ENCODE results near the gene CNFN.

CNFN gene, protein sequence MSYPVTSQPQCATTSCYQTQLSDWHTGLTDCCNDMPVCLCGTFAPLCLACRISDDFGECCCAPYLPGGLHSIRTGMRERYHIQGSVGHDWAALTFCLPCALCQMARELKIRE

DNA sequence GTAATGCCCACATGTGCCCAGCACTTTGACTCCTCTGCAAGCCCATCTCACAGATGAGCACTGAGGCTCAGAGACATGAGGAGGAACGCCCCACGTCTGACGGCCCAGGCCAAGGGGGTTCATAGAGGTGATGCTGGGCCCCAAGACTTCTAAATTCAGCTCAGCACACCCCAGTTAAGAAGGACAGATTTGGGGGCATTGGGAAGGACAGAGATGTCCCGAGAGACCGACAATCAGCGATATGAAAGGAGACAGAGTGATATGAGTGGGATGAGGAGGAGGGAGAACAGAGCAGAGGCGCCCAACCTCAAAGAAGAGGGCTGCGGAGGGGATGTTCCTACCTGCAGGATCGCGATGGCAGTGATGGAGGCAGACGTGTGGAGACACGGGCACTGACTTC, at the start of gene CNFN:
Gene CNFN, minus strand, starts transcription at position 399 of the 400 bp plus-strand sequence. CDS start 1,260 bp downstream, outside the sequence.
- Histone ChIP-seq H3K9me3 (replicated peaks in 1 of 11) (no peaks in the 10 kb centered on the region), H3K4me1 (peaks cover 0 to 13% (median 10%) of the 10 kb centered on the region in 10 experiments; a peak in 14 of 20 replicates), H3K27ac (no peak within 1 kb of the TSS), H3K9ac (no peak within 1 kb of the TSS; a peak in 1 of 22 replicates), H3K27me3 (peaks cover 12 to 37% (median 21%) of the 10 kb centered on the region in 11 experiments; a peak in 21 of 22 replicates), H3K36me3 (no peaks in the 10 kb centered on the region), H3K4me3 (no peak within 1 kb of the TSS), H4K20me1 (no peaks in the 10 kb centered on the region; a peak in 1 of 22 replicates), H3K4me2 (no peak within 1 kb of the TSS)
- no peak for TF ChIP-seq Cebpa-rat (IDR thresholded peaks at IDR 0.05)

DNA sequence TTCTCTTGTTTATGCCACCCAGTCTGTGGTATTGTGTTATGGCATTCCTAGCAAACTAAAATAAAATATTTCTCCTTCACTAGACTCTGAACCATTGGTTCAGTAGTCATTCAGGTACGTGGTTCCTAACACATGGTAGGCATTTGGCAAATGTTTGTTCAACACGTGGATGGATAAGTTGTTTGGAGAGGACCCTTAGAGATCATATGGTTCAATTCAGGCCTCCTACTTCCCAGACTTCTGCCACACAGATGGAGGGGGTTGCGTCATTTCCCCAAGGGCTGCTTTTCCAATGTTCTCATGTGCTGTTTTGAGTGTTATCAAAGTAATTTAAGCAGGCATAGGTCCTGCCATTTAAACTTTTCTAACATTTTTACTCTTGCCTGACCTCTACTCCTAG, 45.9 kb upstream of the CNFN start:
- Histone ChIP-seq H3K27ac (no peak overlapping the region), H3K4me2 (peak overlapping the region in 6 of 11 experiments; percentile 2 to 35 (median 23); a peak in 7 of 22 replicates), H3K4me3 (no peak overlapping the region), H3K9ac (no peak overlapping the region), H3K27me3 (no peaks in the 10 kb centered on the region), H4K20me1 (peaks cover 0 to 5% (median 0%) of the 10 kb centered on the region in 11 experiments; a peak in 4 of 22 replicates), H3K9me3 (replicated peaks in 1 of 11) (no peaks in the 10 kb centered on the region), H3K36me3 (no peaks in the 10 kb centered on the region), H3K4me1 (peaks cover 11 to 33% (median 19%) of the 10 kb centered on the region in 10 experiments)
- peak in 1 of 11 experiments; percentile 27; a peak in 1 of 22 replicates for TF ChIP-seq Cebpa-rat (IDR thresholded peaks at IDR 0.05)

DNA sequence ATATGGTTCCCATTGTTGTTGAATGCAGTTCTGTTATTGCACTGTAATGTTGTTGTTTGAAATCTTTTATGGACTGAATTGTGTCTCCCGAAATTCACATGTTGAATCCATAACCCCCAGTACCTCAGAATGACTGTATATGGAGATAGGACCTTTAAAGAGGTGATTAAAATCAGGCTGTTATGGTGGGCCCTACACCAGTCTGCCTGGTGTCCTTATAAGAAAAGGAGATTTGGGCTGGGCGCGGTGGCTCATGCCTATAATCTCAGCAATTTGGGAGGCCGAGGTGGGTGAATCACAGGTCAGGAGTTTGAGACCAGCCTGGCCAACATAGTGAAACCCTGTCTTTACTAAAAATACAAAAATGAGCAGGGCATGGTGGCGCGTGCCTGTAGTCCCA, 45.2 kb upstream of the CNFN start:
- H3K27me3 ChIP-seq = no peaks in the 10 kb centered on the region
- H4K20me1 ChIP-seq = no peaks in the 10 kb centered on the region; a peak in 1 of 22 replicates
- peaks cover 5 to 26% (median 12%) of the 10 kb centered on the region in 10 experiments; a peak in 16 of 20 replicates for H3K4me1 ChIP-seq
- H3K9ac ChIP-seq = no peak overlapping the region
- no peak for TF ChIP-seq Cebpa-rat (IDR thresholded peaks at IDR 0.05)
- H3K27ac ChIP-seq = no peak overlapping the region
- H3K9me3 ChIP-seq (replicated peaks in 1 of 11) = no peaks in the 10 kb centered on the region
- H3K36me3 ChIP-seq = no peaks in the 10 kb centered on the region
- H3K4me2 ChIP-seq = no peak overlapping the region; a peak in 1 of 22 replicates
- no peak overlapping the region for H3K4me3 ChIP-seq

DNA sequence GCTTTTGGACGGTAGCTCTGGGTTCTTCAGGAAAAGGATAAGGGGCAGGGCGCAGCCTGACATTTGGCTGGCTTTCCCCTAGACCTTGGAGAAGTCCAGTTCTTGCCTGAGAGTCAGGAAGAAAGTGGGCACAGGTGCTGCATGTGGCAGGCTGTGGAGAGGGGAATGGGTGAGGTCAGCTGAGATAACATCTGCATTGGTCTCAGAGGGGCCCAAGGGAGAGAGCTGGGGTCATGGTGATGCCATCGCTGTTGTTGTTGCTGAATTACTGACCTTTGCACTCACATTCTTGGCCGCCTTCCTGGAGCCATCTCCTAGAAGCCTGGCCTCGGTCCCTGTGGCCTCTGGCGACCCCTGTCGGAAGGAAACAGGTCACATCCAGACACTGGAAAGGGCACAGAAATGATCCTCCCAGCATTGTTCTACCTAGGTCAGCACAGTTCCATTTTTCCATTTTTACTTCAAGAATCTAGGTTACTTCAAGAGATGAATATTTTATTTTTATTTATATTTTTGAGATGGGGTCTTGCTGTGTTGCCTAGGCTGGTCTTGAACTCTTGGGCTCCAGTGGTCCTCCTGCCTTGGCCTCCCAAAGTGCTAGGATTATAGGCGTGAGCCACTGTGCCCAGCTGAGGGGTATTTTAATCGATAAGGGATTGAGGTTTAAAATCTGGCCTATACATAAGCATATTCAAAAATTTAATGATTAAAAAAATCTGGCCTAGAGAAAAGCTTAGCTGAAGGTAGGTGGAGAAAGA, 43.6 kb upstream of the CNFN start:
- Histone ChIP-seq H3K36me3 (no peaks in the 10 kb centered on the region), H3K27ac (no peak overlapping the region; a peak in 1 of 22 replicates), H3K4me1 (peaks cover 4 to 25% (median 12%) of the 10 kb centered on the region in 10 experiments; a peak in 15 of 20 replicates), H3K9me3 (replicated peaks in 1 of 11) (no peaks in the 10 kb centered on the region), H4K20me1 (no peaks in the 10 kb centered on the region; a peak in 1 of 22 replicates), H3K4me2 (peak overlapping the region in 4 of 11 experiments; percentile 13 to 23 (median 17); a peak in 4 of 22 replicates), H3K4me3 (no peak overlapping the region), H3K9ac (no peak overlapping the region), H3K27me3 (no peaks in the 10 kb centered on the region)
- no peak for TF ChIP-seq Cebpa-rat (IDR thresholded peaks at IDR 0.05)

DNA sequence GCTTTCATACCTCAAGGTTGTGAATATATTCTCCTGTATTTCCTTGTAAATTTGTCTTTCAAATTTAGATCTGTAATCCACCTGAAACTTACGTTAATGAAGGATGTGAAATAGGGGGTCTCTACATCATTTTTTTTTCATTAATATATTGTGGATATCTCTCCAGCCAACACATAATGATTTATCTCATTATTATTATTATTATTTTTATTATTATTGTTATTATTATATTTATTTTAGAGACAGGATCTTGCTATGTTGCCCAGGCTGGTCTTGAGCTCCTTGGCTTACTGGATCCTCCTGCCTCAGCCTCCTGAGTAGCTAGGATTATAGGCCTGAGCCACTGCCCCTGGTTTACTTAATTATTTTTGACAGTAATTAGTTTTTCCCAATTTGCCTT, 41.4 kb upstream of the CNFN start:
- Histone ChIP-seq H3K4me2 (no peak overlapping the region), H3K27ac (no peak overlapping the region), H3K4me3 (no peak overlapping the region), H3K9me3 (replicated peaks in 1 of 11) (no peaks in the 10 kb centered on the region), H3K4me1 (peaks cover 5 to 18% (median 8%) of the 10 kb centered on the region in 10 experiments; a peak in 11 of 20 replicates), H4K20me1 (no peaks in the 10 kb centered on the region), H3K9ac (no peak overlapping the region), H3K27me3 (no peaks in the 10 kb centered on the region), H3K36me3 (no peaks in the 10 kb centered on the region)
- TF ChIP-seq Cebpa-rat (IDR thresholded peaks at IDR 0.05) = no peak

DNA sequence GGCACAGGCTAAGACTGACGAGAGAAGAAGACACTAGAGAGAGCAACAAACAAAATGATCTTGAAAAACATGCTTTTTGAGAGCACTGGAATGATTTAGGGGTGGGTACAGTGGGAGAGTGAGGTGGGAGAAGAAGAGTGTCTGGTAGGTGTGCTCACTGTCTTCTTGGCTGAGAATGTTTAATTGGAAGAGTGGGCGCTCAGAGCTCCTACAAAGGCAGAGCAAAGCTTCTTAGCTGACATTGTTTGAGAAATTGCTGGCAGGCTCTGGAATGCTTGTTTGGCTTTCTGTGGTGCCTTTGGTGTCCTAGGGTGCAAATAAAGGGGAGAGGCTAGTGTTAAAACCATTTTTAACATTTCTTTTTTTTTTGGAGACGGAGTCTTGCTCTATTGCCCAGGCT, 38.6 kb upstream of the CNFN start:
- Histone ChIP-seq H3K4me3 (no peak overlapping the region), H3K4me1 (peaks cover 0 to 22% (median 11%) of the 10 kb centered on the region in 10 experiments; a peak in 17 of 20 replicates), H3K9ac (no peak overlapping the region), H4K20me1 (no peaks in the 10 kb centered on the region), H3K27me3 (no peaks in the 10 kb centered on the region), H3K27ac (no peak overlapping the region), H3K4me2 (no peak overlapping the region), H3K36me3 (no peaks in the 10 kb centered on the region), H3K9me3 (replicated peaks in 1 of 11) (0 out of 22 replicates have a peak, but pooled peaks cover 0 to 4% (median 0%) of the 10 kb centered on the region in 11 experiments)
- TF ChIP-seq Cebpa-rat (IDR thresholded peaks at IDR 0.05) = no peak

DNA sequence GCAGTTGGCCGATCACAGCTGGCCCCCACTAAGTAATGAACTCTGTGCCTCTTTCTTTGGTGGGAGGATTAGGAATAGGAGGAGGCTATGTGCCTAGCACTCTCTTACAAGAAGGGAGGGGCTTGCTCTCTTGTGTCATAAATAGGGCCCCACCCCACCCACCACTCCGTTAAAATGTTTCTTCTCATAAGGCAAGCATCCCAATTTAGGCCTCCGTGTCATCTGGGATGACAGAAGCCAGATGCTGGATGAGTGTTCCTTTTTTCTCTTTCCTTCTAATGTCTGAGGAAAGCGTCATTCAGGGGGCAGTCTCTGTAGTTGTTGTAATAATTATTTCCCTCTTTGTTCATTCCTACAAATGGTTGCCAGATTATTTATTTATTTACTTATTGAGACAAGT, 37.2 kb upstream of the CNFN start, which contains the start of gene LIPE:
Gene LIPE, minus strand, starts transcription at position 76 of the 400 bp plus-strand sequence. CDS start 239 bp downstream, outside the sequence.
- H3K27ac ChIP-seq = no peak within 1 kb of the TSS
- H3K27me3 ChIP-seq = no peaks in the 10 kb centered on the region
- H3K4me3 ChIP-seq = no peak within 1 kb of the TSS

DNA sequence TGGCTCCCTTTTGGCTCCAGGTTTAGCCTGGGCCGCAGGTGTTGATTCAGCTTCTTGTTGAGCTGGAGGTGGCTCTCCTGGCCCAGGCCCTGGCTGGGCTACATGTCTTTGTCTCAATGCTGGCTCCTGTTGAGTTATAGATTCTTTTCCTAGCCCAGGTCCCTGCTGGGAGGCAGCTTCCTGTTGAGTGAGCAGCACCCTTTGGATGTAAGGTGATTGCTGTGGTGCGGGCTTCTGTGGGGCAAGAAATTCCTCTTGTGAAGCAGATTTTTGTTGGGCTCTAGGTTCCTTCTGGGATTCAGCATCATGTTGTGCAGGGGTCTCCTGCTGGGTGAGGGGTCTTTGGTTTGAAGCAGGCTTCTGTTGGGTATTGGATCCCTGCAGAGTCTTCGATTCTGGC, 36.5 kb upstream of the CNFN start:
- Histone ChIP-seq H3K4me1 (peaks cover 16 to 33% (median 23%) of the 10 kb centered on the region in 10 experiments), H3K4me2 (0 out of 22 replicates have a peak overlapping the region, but pooled peaks of 2 of the 11 experiments have one; percentile 7 to 15), H4K20me1 (peaks cover 0 to 12% (median 2%) of the 10 kb centered on the region in 11 experiments; a peak in 8 of 22 replicates), H3K4me3 (no peak overlapping the region), H3K9me3 (replicated peaks in 1 of 11) (0 out of 22 replicates have a peak, but pooled peaks cover 0 to 4% (median 0%) of the 10 kb centered on the region in 11 experiments), H3K27me3 (no peaks in the 10 kb centered on the region), H3K36me3 (no peaks in the 10 kb centered on the region), H3K27ac (no peak overlapping the region), H3K9ac (no peak overlapping the region)
- no peak for TF ChIP-seq Cebpa-rat (IDR thresholded peaks at IDR 0.05)

More for the DNA sequence above, 37.2 kb upstream of the CNFN start, which contains the start of gene LIPE:
- Histone ChIP-seq H4K20me1 (peaks cover 0 to 6% (median 0%) of the 10 kb centered on the region in 11 experiments; a peak in 2 of 22 replicates), H3K9ac (no peak within 1 kb of the TSS), H3K36me3 (no peaks in the 10 kb centered on the region), H3K9me3 (replicated peaks in 1 of 11) (0 out of 22 replicates have a peak, but pooled peaks cover 0 to 4% (median 0%) of the 10 kb centered on the region in 11 experiments), H3K4me2 (0 out of 22 replicates have a peak within 1 kb of the TSS, but pooled peaks of 3 of the 11 experiments have one; percentile 7 to 15 (median 12)), H3K4me1 (peaks cover 10 to 26% (median 17%) of the 10 kb centered on the region in 10 experiments)
- no peak for TF ChIP-seq Cebpa-rat (IDR thresholded peaks at IDR 0.05)

DNA sequence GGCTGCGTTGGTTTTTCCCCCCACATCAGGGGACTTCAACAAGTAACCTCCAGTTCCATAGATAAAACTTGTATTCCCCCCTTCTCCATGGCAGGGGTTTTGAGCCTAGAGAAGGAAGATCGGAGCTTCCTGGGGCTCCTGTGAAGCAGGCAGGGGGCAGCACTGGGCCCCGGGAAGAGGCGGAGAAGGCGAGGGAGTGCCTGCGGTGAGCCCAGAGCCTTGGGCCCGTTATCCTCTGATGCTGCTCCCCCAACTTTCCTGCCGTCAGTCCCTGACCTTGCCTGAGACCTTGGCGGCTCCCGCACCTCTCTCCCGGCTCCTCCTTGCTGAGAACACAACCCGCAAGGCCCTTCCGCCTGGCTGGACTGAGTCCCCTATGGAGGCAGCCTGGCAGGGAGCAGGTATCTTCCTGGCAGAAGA, 34.6 kb upstream of the CNFN start:
- H3K4me1 ChIP-seq = peaks cover 29 to 52% (median 42%) of the 10 kb centered on the region in 10 experiments
- peaks cover 0 to 23% (median 16%) of the 10 kb centered on the region in 11 experiments; a peak in 12 of 22 replicates for H4K20me1 ChIP-seq
- TF ChIP-seq Cebpa-rat (IDR thresholded peaks at IDR 0.05) = no peak
- no peak overlapping the region for H3K4me3 ChIP-seq
- 0 out of 22 replicates have a peak, but pooled peaks cover 0 to 4% (median 0%) of the 10 kb centered on the region in 11 experiments for H3K9me3 ChIP-seq (replicated peaks in 1 of 11)
- peak overlapping the region in 4 of 11 experiments; percentile 83 to 99 (median 96); a peak in 1 of 22 replicates for H3K4me2 ChIP-seq
- no peak overlapping the region for H3K9ac ChIP-seq
- H3K36me3 ChIP-seq = no peaks in the 10 kb centered on the region
- H3K27ac ChIP-seq = no peak overlapping the region
- no peaks in the 10 kb centered on the region for H3K27me3 ChIP-seq
